Caco-2 (cell line): Measurements from ENCODE around the gene SAMM50. TPM values are rescaled to one million over a fixed set of nuclear protein-coding genes. Genes with fewer than 3 reads are reported as not detected.

Source experiments
- BruUV-seq: library from RNA; stranded (reverse); fragments of 400-500 nt; replicated peaks from 2 replicates; lab custom pipeline; 2021; lab: Mats Ljungman, UMichigan
- CTCF ChIA-PET: fragments of 300-600 bp; sonication (Branson Sonifier 250); formaldehyde crosslinking; loops from one replicate; lab custom pipeline; 2022; ENCODE audit warnings: antibody characterized with exemption; lab: Charles Lee
- POLR2A ChIA-PET: fragments of 300-600 bp; sonication (Branson Sonifier 250); formaldehyde crosslinking; loops from one replicate; lab custom pipeline; 2022; ENCODE audit warnings: antibody characterized with exemption; lab: Charles Lee
- DNase-seq, 2 experiments: peaks; one replicate each; pipeline versions ENCODE4 v3.0.0 to v3.0.0-alpha.2; 2020 to 2022
- H3K27me3 ChIP-seq: replicated peaks from 2 replicates; pipeline ENCODE4 v1.6.0; 2011; ENCODE audit warnings: low read length; ENCODE audit not compliant: control insufficient read depth, insufficient read depth
- H3K36me3 ChIP-seq: 2 replicates; pipeline ENCODE4 v1.5.1; 2011; ENCODE audit warnings: low read length; ENCODE audit not compliant: control insufficient read depth, insufficient read depth
- H3K4me1 ChIP-seq: fragments of 250-450 bp; sonication (Bioruptor Pico); 2 replicates; pipeline ENCODE4 v1.5.1; 2020; ENCODE audit warnings: mild to moderate bottlenecking
- H3K4me3 ChIP-seq: 2 replicates; pipeline ENCODE4 v1.5.1; 2011; ENCODE audit warnings: low read depth, mild to moderate bottlenecking, control low read depth, low read length
- H3K9me3 ChIP-seq: fragments of 250-450 bp; sonication (Bioruptor Pico); 2 replicates; pipeline ENCODE4 v1.5.1; 2020; ENCODE audit warnings: mild to moderate bottlenecking, moderate library complexity
- H3K27ac Mint-ChIP-seq: one replicate; pipeline ENCODE4 v1.8.0; 2022; ENCODE audit warnings: mixed read lengths; ENCODE audit not compliant: unreplicated experiment
- H3K27me3 Mint-ChIP-seq: one replicate; pipeline ENCODE4 v1.8.0; 2022; ENCODE audit warnings: mixed read lengths; ENCODE audit not compliant: insufficient read depth, unreplicated experiment
- H3K36me3 Mint-ChIP-seq: one replicate; pipeline ENCODE4 v1.8.0; 2022; ENCODE audit warnings: mild to moderate bottlenecking, mixed read lengths; ENCODE audit not compliant: insufficient read depth, unreplicated experiment
- H3K4me1 Mint-ChIP-seq: one replicate; pipeline ENCODE4 v1.8.0; 2022; ENCODE audit warnings: low read depth, mixed read lengths; ENCODE audit not compliant: unreplicated experiment
- H3K4me3 Mint-ChIP-seq: one replicate; pipeline ENCODE4 v1.8.0; 2022; ENCODE audit warnings: mild to moderate bottlenecking, moderate library complexity, mixed read lengths; ENCODE audit not compliant: unreplicated experiment
- H3K9me3 Mint-ChIP-seq: one replicate; pipeline ENCODE4 v1.8.0; 2022; ENCODE audit warnings: mixed read lengths; ENCODE audit not compliant: unreplicated experiment
- CTCF ChIP-seq, 2 experiments: fragments of 200-600 bp in 1 of 2; IDR thresholded peaks; 1 replicate in 1 of 2; 2 replicates in 1 of 2; pipeline versions ENCODE4 v1.5.1 to v1.8.0; 2011 to 2022; ENCODE audit warnings: antibody characterized with exemption in 1 of 2, control low read depth in 1 of 2, inconsistent platforms in 1 of 2, low read depth in 1 of 2, low read length in 1 of 2, mild to moderate bottlenecking in 1 of 2, moderate library complexity in 1 of 2; ENCODE audit not compliant: insufficient read depth in 1 of 2, severe bottlenecking in 1 of 2, unreplicated experiment in 1 of 2
- intact Hi-C: fragments of 100-400 bp; cut with micrococcal nuclease; formaldehyde crosslinking; loops from one replicate; pipeline ENCODE4 v1.10.0; 2022; ENCODE audit not compliant: unreplicated experiment
- total RNA-seq: library from RNA; stranded (reverse); gene quantifications from 2 replicates; pipeline ENCODE4 v1.2.3, GENCODE V29; 2022

Gene SAMM50
- total RNA-seq, 1 experiment from 2014 or later: 66.4 TPM

GRCh38 chr22:44004104-44004460 lies 48.8 kb downstream of the SAMM50 start:
- H3K9me3 Mint-ChIP-seq: no peaks in the 10 kb centered on the region
- BruUV-seq: no TSS peak
- H3K27me3 Mint-ChIP-seq: no peaks in the 10 kb centered on the region
- intact Hi-C loops: no loop called here
- Histone ChIP-seq H3K4me1 (no peaks in the 10 kb centered on the region), H3K27me3 (no peaks in the 10 kb centered on the region), H3K4me3 (no peak overlapping the region), H3K9me3 (peaks cover 3% of the 10 kb centered on the region; the same call in 1 of the 2 replicates), H3K36me3 (no peaks in the 10 kb centered on the region)
- POLR2A ChIA-PET: no interaction called here
- no peaks in the 10 kb centered on the region for H3K4me1 Mint-ChIP-seq
- H3K36me3 Mint-ChIP-seq: no peaks in the 10 kb centered on the region
- no peak for TF ChIP-seq CTCF (IDR thresholded peaks at IDR 0.05; ENCODE audit: insufficient read depth in 1 of 2, low read depth in 1 of 2, low read length in 1 of 2, severe bottlenecking in 1 of 2, unreplicated experiment in 1 of 2)
- no peak for DNase-seq
- CTCF ChIA-PET: no interaction called here
- no peak overlapping the region for H3K4me3 Mint-ChIP-seq
- no peak overlapping the region for H3K27ac Mint-ChIP-seq

- ChIA-PET CTCF (no interaction called here), POLR2A (no interaction called here)
- H3K9me3 ChIP-seq: peaks cover 3% of the 10 kb centered on the region; the same call in 1 of the 2 replicates
- no peak overlapping the region for H3K27ac Mint-ChIP-seq
- no peaks in the 10 kb centered on the region for H3K4me1 ChIP-seq
- H3K36me3 ChIP-seq: no peaks in the 10 kb centered on the region
- no peaks in the 10 kb centered on the region for H3K27me3 Mint-ChIP-seq
- H3K9me3 Mint-ChIP-seq: no peaks in the 10 kb centered on the region
- TF ChIP-seq CTCF (IDR thresholded peaks at IDR 0.05; ENCODE audit: insufficient read depth in 1 of 2, low read depth in 1 of 2, low read length in 1 of 2, severe bottlenecking in 1 of 2, unreplicated experiment in 1 of 2): no peak
- no peak overlapping the region for H3K4me3 Mint-ChIP-seq
- no TSS peak for BruUV-seq
- no peaks in the 10 kb centered on the region for H3K4me1 Mint-ChIP-seq
- no peaks in the 10 kb centered on the region for H3K27me3 ChIP-seq
- H3K4me3 ChIP-seq: no peak overlapping the region
- intact Hi-C loops: no loop called here
- H3K36me3 Mint-ChIP-seq: no peaks in the 10 kb centered on the region
- DNase-seq: no peak
These were observed 50.3 kb downstream of the SAMM50 start for GRCh38 chr22:44005524-44005923.

GRCh38 chr22:44012162-44012561 lies 56.9 kb downstream of the SAMM50 start:
- Mint-ChIP-seq H3K36me3 (no peaks in the 10 kb centered on the region), H3K4me3 (no peak overlapping the region), H3K27me3 (no peaks in the 10 kb centered on the region), H3K27ac (no peak overlapping the region), H3K9me3 (no peaks in the 10 kb centered on the region), H3K4me1 (no peaks in the 10 kb centered on the region)
- Histone ChIP-seq H3K4me3 (no peak overlapping the region), H3K4me1 (no peaks in the 10 kb centered on the region), H3K9me3 (no peaks in the 10 kb centered on the region), H3K27me3 (no peaks in the 10 kb centered on the region), H3K36me3 (no peaks in the 10 kb centered on the region)
- ChIA-PET POLR2A (no interaction called here), CTCF (no interaction called here)
- intact Hi-C loops: no loop called here
- BruUV-seq: no TSS peak
- DNase-seq: no peak
- no peak for TF ChIP-seq CTCF (IDR thresholded peaks at IDR 0.05; ENCODE audit: insufficient read depth in 1 of 2, low read depth in 1 of 2, low read length in 1 of 2, severe bottlenecking in 1 of 2, unreplicated experiment in 1 of 2)
